Psoas muscle (tissue), 8 donors: Measurements from ENCODE around the gene GABRA4. TPM values are rescaled to one million over a fixed set of nuclear protein-coding genes. Genes with fewer than 3 reads are reported as not detected.

ENCODE experiments used
- ATAC-seq, 4 donors: fragments of 200-7000 bp; cut with Tn5 transposase; one replicate each; pipeline ENCODE4 v1.9.1; 2020; ENCODE audit warnings: moderate library complexity in 3 of 4, mild to moderate bottlenecking in 2 of 4
- DNase-seq, 2 donors: peaks; one replicate each; pipeline ENCODE4 v3.0.0-alpha.2; 2020
- H3K27ac ChIP-seq: fragments of 200-600 bp; one replicate; pipeline ENCODE4 v1.8.0; 2022
- H3K27me3 ChIP-seq, 3 donors: fragments of 200-600 bp in 1 of 3; one replicate each; pipeline versions ENCODE4 v1.6.1 to v1.8.0; 2013 to 2022; ENCODE audit warnings: low read length in 2 of 3, mild to moderate bottlenecking in 2 of 3, moderate library complexity in 1 of 3; ENCODE audit not compliant: insufficient read depth in 3 of 3
- H3K36me3 ChIP-seq, 2 donors: fragments of 200-600 bp in 1 of 2; one replicate each; pipeline versions ENCODE4 v1.6.1 to v1.8.0; 2013 to 2022; ENCODE audit warnings: low read depth in 1 of 2, mild to moderate bottlenecking in 1 of 2, moderate library complexity in 1 of 2; ENCODE audit not compliant: insufficient read depth in 1 of 2
- H3K4me1 ChIP-seq: fragments of 200-600 bp; one replicate; pipeline ENCODE4 v1.8.0; 2022
- H3K4me3 ChIP-seq: fragments of 200-600 bp; one replicate; pipeline ENCODE4 v1.8.0; 2022; ENCODE audit warnings: mild to moderate bottlenecking
- H3K9me3 ChIP-seq: fragments of 200-600 bp; one replicate; pipeline ENCODE4 v1.8.0; 2022
- CTCF ChIP-seq: fragments of 200-600 bp; IDR thresholded peaks from one replicate; pipeline ENCODE4 v1.8.0; 2022; ENCODE audit warnings: antibody characterized with exemption
- WGBS, 3 donors: extraction: QIAGEN DNeasy Blood & Tissue Kit; methylation state at CpG; one replicate each; pipeline versions ENCODE4 v1.1.6 to v1.1.7; 2013; 5-methylcytosine and 5-hydroxymethylcytosine counted together
- intact Hi-C, 2 donors: fragments of 100-400 bp; cut with DNase I; formaldehyde crosslinking; loops; one replicate each; pipeline versions ENCODE4 v1.11.0 to v1.14.2; 2022
- polyA plus RNA-seq, 3 donors: library from polyadenylated mRNA; stranded (reverse); fragments of 200-250 nt; gene quantifications; one replicate each; pipeline ENCODE4 v1.2.3, GENCODE V29; 2013
- total RNA-seq, 4 donors: library from RNA; stranded (reverse); fragmentation: NEBNext Ultra II Directional in 2 of 4; extraction: Animal tissue kit (Norgen Biotek cat#: 25700) in 2 of 4; gene quantifications; one replicate each; pipeline versions ENCODE4 v1.2.1 to v1.2.4, GENCODE V29; 2021 to 2023
- donor health status: healthy with polysubstance abuse.
- donor health status: DM: no; HTN: no; CAD: no; lungs with moderate emphysema.
- donor health status: Bipolar disorder and iron deficiency.
- donor health status: healthy.
- donor health status: DM: yes; HTN: yes; CAD: no.
- donor health status: DM: no; HTN: no; CAD: no.
- donor health status: DM: no; HTN: no; CAD: no.
- donor health status: DM: yes; HTN: yes; CAD: no.

Gene GABRA4
- total and polyA plus RNA-seq, 7 donors: 0.01 TPM; not detected in 6

GRCh38 chr4:46874811-46875210 is 118.6 kb downstream of the GABRA4 start:
- Histone ChIP-seq H3K9me3 (peaks cover 4% of the 10 kb centered on the region), H3K27me3 (no peaks in the 10 kb centered on the region), H3K27ac (no peak overlapping the region), H3K36me3 (no peaks in the 10 kb centered on the region), H3K4me1 (no peaks in the 10 kb centered on the region), H3K4me3 (no peak overlapping the region)
- intact Hi-C loops: no loop called here
- DNase-seq: no peak
- 57 to 73% (median 70%) methylated on average over 1 of the region's 1 CpG for WGBS, 3 donors
- no peak for ATAC-seq
- no peak for TF ChIP-seq CTCF

GRCh38 chr4:46870411-46870810 is 123.0 kb downstream of the GABRA4 start:
- WGBS, 3 donors: 71 to 73% (median 73%) methylated on average over 2 of the region's 2 CpGs
- Histone ChIP-seq H3K4me1 (no peaks in the 10 kb centered on the region), H3K27me3 (no peaks in the 10 kb centered on the region), H3K36me3 (no peaks in the 10 kb centered on the region), H3K4me3 (no peak overlapping the region), H3K9me3 (peaks cover 4% of the 10 kb centered on the region), H3K27ac (no peak overlapping the region)
- no peak for DNase-seq
- intact Hi-C loops: no loop called here
- no peak for TF ChIP-seq CTCF
- ATAC-seq: no peak

Other genes with a start within 250 kb of the GABRA4 start
- gene COX7B2, start 84.3 kb downstream of the GABRA4 start, total RNA-seq: not detected
- gene COX7B2, start 84.3 kb downstream of the GABRA4 start, polyA plus RNA-seq: not detected
- gene GABRB1, start 38.0 kb upstream of the GABRA4 start, total RNA-seq: not detected
- gene GABRB1, start 38.0 kb upstream of the GABRA4 start, polyA plus RNA-seq: not detected